GM12878 (cell line): ENCODE data around the gene TM4SF4. TPM values are rescaled to one million over a fixed set of nuclear protein-coding genes. Genes with fewer than 3 reads are reported as not detected.

Experiments used
- ATAC-seq: fragments of 200-7000 bp; cut with Tn5 transposase; 3 replicates; pipeline ENCODE4 v1.9.1; 2020; ENCODE audit warnings: mild to moderate bottlenecking, moderate library complexity
- BruUV-seq: library from RNA; stranded (reverse); fragments of 400-500 nt; replicated peaks from 2 replicates; lab custom pipeline; 2021; lab: Mats Ljungman, UMichigan
- CTCF ChIA-PET: fragments of 300-600 bp; sonication (Branson Sonifier 250); formaldehyde crosslinking; extraction: SDS; loops from one replicate; lab custom pipeline; 2021; ENCODE audit warnings: inconsistent platforms; lab: Yijun Ruan, JAX
- POLR2A ChIA-PET: fragments of 350-600 bp; formaldehyde crosslinking; extraction: SDS; loops from one replicate; lab custom pipeline; 2021; ENCODE audit warnings: inconsistent platforms; lab: Charles Lee
- RAD21 ChIA-PET: fragments of 300-600 bp; sonication (Branson Sonifier 250); formaldehyde crosslinking; loops from one replicate; lab custom pipeline; 2023; ENCODE audit warnings: antibody characterized with exemption; ENCODE audit not compliant: unreplicated experiment; lab: Charles Lee
- SMC1A ChIA-PET: fragments of 300-600 bp; sonication (Branson Sonifier 250); formaldehyde crosslinking; loops from one replicate; lab custom pipeline; 2023; ENCODE audit not compliant: unreplicated experiment, uncharacterized antibody; lab: Charles Lee
- DNase-seq: peaks from one replicate; pipeline ENCODE4 v3.0.0-alpha.2; 2011; ENCODE audit warnings: low read depth, low spot score
- FAIRE-seq: peaks from 3 replicates; lab custom pipeline; 2011; peaks lifted over from hg19 to GRCh38; lab: Jason Lieb, UNC
- H2AFZ ChIP-seq: 2 replicates; pipeline ENCODE4 v1.6.0; 2011; ENCODE audit warnings: low read depth, low read length, control low read depth; ENCODE audit not compliant: control insufficient read depth
- H3K27ac ChIP-seq: 2 replicates; pipeline ENCODE4 v1.5.1; 2011; ENCODE audit warnings: control low read depth; ENCODE audit not compliant: control insufficient read depth, insufficient read depth
- H3K27me3 ChIP-seq, 2 experiments: replicated peaks in 1 of 2; 2 replicates each; pipeline versions ENCODE4 v1.6.0 to v1.6.1; 2011; ENCODE audit warnings: low read length in 1 of 2; ENCODE audit not compliant: control insufficient read depth in 2 of 2, insufficient read depth in 2 of 2
- H3K36me3 ChIP-seq, 2 experiments: 2 replicates each; pipeline ENCODE4 v1.5.1; 2011; ENCODE audit warnings: low read length in 1 of 2; ENCODE audit not compliant: control insufficient read depth in 2 of 2, insufficient read depth in 2 of 2
- H3K4me1 ChIP-seq: 2 replicates; pipeline ENCODE4 v1.6.1; 2011; ENCODE audit warnings: mild to moderate bottlenecking, low read length, moderate library complexity, mixed read lengths; ENCODE audit not compliant: control insufficient read depth, insufficient read depth
- H3K4me2 ChIP-seq: 2 replicates; pipeline ENCODE4 v1.6.0; 2011; ENCODE audit warnings: control low read depth; ENCODE audit not compliant: control insufficient read depth, insufficient read depth
- H3K4me3 ChIP-seq: fragments of 200-600 bp; sonication (generic); 2 replicates; pipeline ENCODE4 v1.5.1; 2016
- H3K79me2 ChIP-seq: 2 replicates; pipeline ENCODE4 v1.6.0; 2011; ENCODE audit warnings: low read length; ENCODE audit not compliant: control insufficient read depth, insufficient read depth
- H3K9ac ChIP-seq: 2 replicates; pipeline ENCODE4 v1.8.0; 2011; ENCODE audit warnings: low read length, control low read depth, mixed read lengths; ENCODE audit not compliant: control insufficient read depth, insufficient read depth
- H3K9me3 ChIP-seq: replicated peaks from 3 replicates; pipeline ENCODE4 v1.5.1; 2011; ENCODE audit warnings: mild to moderate bottlenecking, low read length; ENCODE audit not compliant: control insufficient read depth, insufficient read depth
- H4K20me1 ChIP-seq: 2 replicates; pipeline ENCODE4 v1.6.0; 2011; ENCODE audit not compliant: control insufficient read depth, insufficient read depth
- HSF1 ChIP-seq: fragments of 150-350 bp; IDR thresholded peaks from 2 replicates; pipeline ENCODE4 v1.6.1; 2014; ENCODE audit warnings: mild to moderate bottlenecking, low read depth, low read length
- JUNB ChIP-seq: IDR thresholded peaks from 2 replicates; pipeline ENCODE4 v1.6.1; 2016; ENCODE audit warnings: antibody characterized with exemption, mild to moderate bottlenecking
- JUND ChIP-seq: IDR thresholded peaks from 2 replicates; pipeline ENCODE4 v1.6.1; 2012; ENCODE audit warnings: low read depth, mild to moderate bottlenecking, low read length, improper control_type of control experiment, moderate library complexity
- MYB ChIP-seq: fragments of 150-350 bp; IDR thresholded peaks from 2 replicates; pipeline ENCODE4 v1.6.1; 2014; ENCODE audit warnings: mild to moderate bottlenecking, low read depth, low read length, borderline replicate concordance
- PAX8 ChIP-seq: fragments of 450-650 bp; IDR thresholded peaks from 2 replicates; pipeline ENCODE4 v1.6.1; 2017; ENCODE audit warnings: mild to moderate bottlenecking, moderate library complexity
- PKNOX1 ChIP-seq: fragments of 450-650 bp; IDR thresholded peaks from 2 replicates; pipeline ENCODE4 v1.6.1; 2016; ENCODE audit warnings: mild to moderate bottlenecking
- POLR2A ChIP-seq: IDR thresholded peaks from 2 replicates; pipeline ENCODE4 v1.6.1; 2011; ENCODE audit warnings: low read depth, mild to moderate bottlenecking, low read length
- SKIL ChIP-seq: fragments of 450-650 bp; IDR thresholded peaks from 2 replicates; pipeline ENCODE4 v1.6.1; 2017; ENCODE audit warnings: mild to moderate bottlenecking, low read depth, inconsistent platforms; ENCODE audit not compliant: poor library complexity, severe bottlenecking
- SMAD5 ChIP-seq: IDR thresholded peaks from 2 replicates; pipeline ENCODE4 v1.6.1; 2016; ENCODE audit warnings: antibody characterized with exemption, low read depth
- SPI1 ChIP-seq: IDR thresholded peaks from 2 replicates; pipeline ENCODE4 v1.6.1; 2011; ENCODE audit warnings: low read depth, mild to moderate bottlenecking, low read length, moderate library complexity, borderline replicate concordance; ENCODE audit not compliant: insufficient read depth
- TAF1 ChIP-seq: IDR thresholded peaks from 2 replicates; pipeline ENCODE4 v1.6.1; 2011; ENCODE audit warnings: mild to moderate bottlenecking, low read depth, low read length, borderline replicate concordance
- TARDBP ChIP-seq: IDR thresholded peaks from 2 replicates; pipeline ENCODE4 v1.6.1; 2016; ENCODE audit warnings: borderline replicate concordance
- ZNF622 ChIP-seq: fragments of 450-650 bp; IDR thresholded peaks from 2 replicates; pipeline ENCODE4 v1.6.1; 2017; ENCODE audit warnings: mild to moderate bottlenecking, inconsistent platforms
- WGBS: methylation state at CpG from one replicate; pipeline ENCODE4 v1.1.6; 2016; ENCODE audit warnings: low lambda C conversion rate; ENCODE audit not compliant: insufficient replicate concordance, insufficient coverage; ENCODE audit errors: missing lambda C conversion rate; 5-methylcytosine and 5-hydroxymethylcytosine counted together
- in situ Hi-C: fragments of 300-500 bp; cut with MboI; formaldehyde crosslinking; loops from 9 replicates; pipeline ENCODE4 v1.14.3; 2018; ENCODE audit warnings: mixed read lengths
- intact Hi-C: fragments of 100-400 bp; cut with micrococcal nuclease; formaldehyde crosslinking; loops from one replicate; pipeline ENCODE4 v1.14.2; 2022; ENCODE audit not compliant: unreplicated experiment
- polyA plus RNA-seq, 11 experiments: library from polyadenylated mRNA; depleted of rRNA in 4 of 11; unstranded in 6 of 11; stranded (reverse) in 5 of 11; fragments of >200 nt; fragmentation: Nextera tagmentation in 4 of 11; fragmentation: Illumina TruSeq in 1 of 11; extraction: Ambion mirVana in 4 of 11; extraction: Trizol in 1 of 11; gene quantifications; 1 replicate in 1 of 11; 2 replicates in 10 of 11; pipeline versions ENCODE4 v1.2.1 to v1.2.3, GENCODE V29; 2011 to 2016; ENCODE audit warnings: inconsistent platforms in 2 of 11, missing spikeins in 2 of 11, low read depth in 1 of 11
- total RNA-seq, 4 experiments: library from RNA; depleted of rRNA in 3 of 4; stranded (reverse); fragments of >200 nt in 3 of 4; fragmentation: Illumina TruSeq in 1 of 4; extraction: Trizol in 1 of 4; gene quantifications; 2 replicates each; pipeline versions ENCODE4 v1.2.1 to v1.2.3, GENCODE V29; 2013 to 2021
- TF ChIP-seq, protein P1 (sequence below): IDR thresholded peaks from 2 replicates; pipeline ENCODE4 v1.6.1; 2011; ENCODE audit warnings: low read depth, low read length, improper control_type of control experiment, borderline replicate concordance
- TF ChIP-seq, protein P2 (sequence below): IDR thresholded peaks from 2 replicates; pipeline ENCODE4 v1.6.1; 2012; ENCODE audit warnings: mild to moderate bottlenecking, low read depth, low read length

TM4SF4 gene
- total and polyA plus RNA-seq, 10 of the 15 experiments (the other 5 are each of a cell fraction or from before 2014, with no cell fraction given), result 0.06 to 1.3 TPM; not detected in 8

GRCh38 chr3:149547954-149548668, 73.6 kb downstream of the TM4SF4 start:
- RAD21 ChIA-PET, result interaction anchor here (1.6 kb wide), 1 partner anchor 18 kb away, joined by 8 read pairs; no protein-coding TSS in a partner anchor

More at GRCh38 chr3:149547954-149548668, 73.6 kb downstream of the TM4SF4 start:
- Histone ChIP-seq H3K27ac (no peak overlapping the region), H3K36me3 (no peaks in the 10 kb centered on the region; a peak in 1 of 4 replicates), H4K20me1 (no peaks in the 10 kb centered on the region), H3K9ac (no peak overlapping the region), H3K9me3 (no peaks in the 10 kb centered on the region), H3K4me3 (no peak overlapping the region), H3K27me3 (no peaks in the 10 kb centered on the region), H3K79me2 (no peaks in the 10 kb centered on the region), H2AFZ (no peak overlapping the region), H3K4me2 (no peak overlapping the region), H3K4me1 (peaks cover 9% of the 10 kb centered on the region)
- no TSS peak for BruUV-seq
- DNase-seq (no peak), ATAC-seq (no peak), FAIRE-seq (no peak)
- intact Hi-C loops, result no loop called here
- TF ChIP-seq TARDBP (no peak), SMAD5 (no peak), MYB (no peak), TAF1 (no peak), PKNOX1 (no peak), JUNB (no peak), SKIL (no peak), JUND (no peak), PAX8 (no peak), POLR2A (no peak), SPI1 (no peak), ZNF622 (no peak), HSF1 (no peak)
- TF ChIP-seq, protein P1, sequence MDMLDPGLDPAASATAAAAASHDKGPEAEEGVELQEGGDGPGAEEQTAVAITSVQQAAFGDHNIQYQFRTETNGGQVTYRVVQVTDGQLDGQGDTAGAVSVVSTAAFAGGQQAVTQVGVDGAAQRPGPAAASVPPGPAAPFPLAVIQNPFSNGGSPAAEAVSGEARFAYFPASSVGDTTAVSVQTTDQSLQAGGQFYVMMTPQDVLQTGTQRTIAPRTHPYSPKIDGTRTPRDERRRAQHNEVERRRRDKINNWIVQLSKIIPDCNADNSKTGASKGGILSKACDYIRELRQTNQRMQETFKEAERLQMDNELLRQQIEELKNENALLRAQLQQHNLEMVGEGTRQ, result no peak
- TF ChIP-seq, protein P2, sequence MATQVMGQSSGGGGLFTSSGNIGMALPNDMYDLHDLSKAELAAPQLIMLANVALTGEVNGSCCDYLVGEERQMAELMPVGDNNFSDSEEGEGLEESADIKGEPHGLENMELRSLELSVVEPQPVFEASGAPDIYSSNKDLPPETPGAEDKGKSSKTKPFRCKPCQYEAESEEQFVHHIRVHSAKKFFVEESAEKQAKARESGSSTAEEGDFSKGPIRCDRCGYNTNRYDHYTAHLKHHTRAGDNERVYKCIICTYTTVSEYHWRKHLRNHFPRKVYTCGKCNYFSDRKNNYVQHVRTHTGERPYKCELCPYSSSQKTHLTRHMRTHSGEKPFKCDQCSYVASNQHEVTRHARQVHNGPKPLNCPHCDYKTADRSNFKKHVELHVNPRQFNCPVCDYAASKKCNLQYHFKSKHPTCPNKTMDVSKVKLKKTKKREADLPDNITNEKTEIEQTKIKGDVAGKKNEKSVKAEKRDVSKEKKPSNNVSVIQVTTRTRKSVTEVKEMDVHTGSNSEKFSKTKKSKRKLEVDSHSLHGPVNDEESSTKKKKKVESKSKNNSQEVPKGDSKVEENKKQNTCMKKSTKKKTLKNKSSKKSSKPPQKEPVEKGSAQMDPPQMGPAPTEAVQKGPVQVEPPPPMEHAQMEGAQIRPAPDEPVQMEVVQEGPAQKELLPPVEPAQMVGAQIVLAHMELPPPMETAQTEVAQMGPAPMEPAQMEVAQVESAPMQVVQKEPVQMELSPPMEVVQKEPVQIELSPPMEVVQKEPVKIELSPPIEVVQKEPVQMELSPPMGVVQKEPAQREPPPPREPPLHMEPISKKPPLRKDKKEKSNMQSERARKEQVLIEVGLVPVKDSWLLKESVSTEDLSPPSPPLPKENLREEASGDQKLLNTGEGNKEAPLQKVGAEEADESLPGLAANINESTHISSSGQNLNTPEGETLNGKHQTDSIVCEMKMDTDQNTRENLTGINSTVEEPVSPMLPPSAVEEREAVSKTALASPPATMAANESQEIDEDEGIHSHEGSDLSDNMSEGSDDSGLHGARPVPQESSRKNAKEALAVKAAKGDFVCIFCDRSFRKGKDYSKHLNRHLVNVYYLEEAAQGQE, result no peak
- in situ Hi-C loops, result no loop called here
- WGBS, result 87% methylated on average over 13 of the region's 13 CpGs
- ChIA-PET POLR2A (no interaction called here), CTCF (interaction anchor here (3.1 to 3.4 kb wide), 2 partner anchors 17 to 21 kb away, joined by 12 to 17 read pairs; no protein-coding TSS in a partner anchor), SMC1A (no interaction called here)
